GM18517 (cell line): ENCODE measurements around the gene TBC1D22A.
"Not testable (repeated sequence)": the region's sequence is repeated elsewhere in the genome, so short reads cannot be mapped to it uniquely, and the experiment has no call there.

Experiments
- ATAC-seq: cut with Tn5 transposase; IDR thresholded peaks from one replicate; pipeline ENCODE4 v1.9.1; 2021; ENCODE audit warnings: mild to moderate bottlenecking, moderate library complexity; ENCODE audit not compliant: unreplicated experiment

The TBC1D22A gene

GRCh38 chr22:47168900-47169800, 406.7 kb downstream of the TBC1D22A start:
- ATAC-seq = no peak

GRCh38 chr22:47169801-47170140, 407.3 kb downstream of the TBC1D22A start:
- no peak for ATAC-seq

- ATAC-seq = not testable (repeated sequence)
Observed at GRCh38 chr22:47170511-47171440, 408.3 kb downstream of the TBC1D22A start.

GRCh38 chr22:47171441-47172221, 409.2 kb downstream of the TBC1D22A start:
- ATAC-seq = no peak

GRCh38 chr22:47172771-47173534, 410.5 kb downstream of the TBC1D22A start:
- ATAC-seq = no peak

- no peak for ATAC-seq
Observed at GRCh38 chr22:47173535-47174021, 411.1 kb downstream of the TBC1D22A start.

- no peak for ATAC-seq
Observed at GRCh38 chr22:47174096-47174495, 411.6 kb downstream of the TBC1D22A start.

GRCh38 chr22:47174671-47175112, 412.2 kb downstream of the TBC1D22A start:
- ATAC-seq = no peak

- ATAC-seq = no peak
Observed at GRCh38 chr22:47175151-47176025, 412.9 kb downstream of the TBC1D22A start.

GRCh38 chr22:47176026-47176389, 413.6 kb downstream of the TBC1D22A start:
- ATAC-seq = no peak

- ATAC-seq = no peak
Observed at GRCh38 chr22:47176573-47177333, 414.3 kb downstream of the TBC1D22A start.

- ATAC-seq = no peak
Observed at GRCh38 chr22:47177334-47177815, 414.9 kb downstream of the TBC1D22A start.

GRCh38 chr22:47178339-47178738, 415.9 kb downstream of the TBC1D22A start:
- no peak for ATAC-seq

- no peak for ATAC-seq
Observed at GRCh38 chr22:47180796-47181195, 418.3 kb downstream of the TBC1D22A start.

GRCh38 chr22:47187176-47187957, 424.9 kb downstream of the TBC1D22A start:
- ATAC-seq = no peak

GRCh38 chr22:47188261-47189055, 426.0 kb downstream of the TBC1D22A start:
- no peak for ATAC-seq
